ENCODE measurements around the gene SLC36A1. TPM values are rescaled to one million over a fixed set of nuclear protein-coding genes. Genes with fewer than 3 reads are reported as not detected.

SLC36A1 gene
- total and polyA plus RNA-seq, 2 of the 8 experiments (the other 6 are each of a cell fraction or from before 2014, with no cell fraction given): 6.6 to 9.6 TPM

DNA sequence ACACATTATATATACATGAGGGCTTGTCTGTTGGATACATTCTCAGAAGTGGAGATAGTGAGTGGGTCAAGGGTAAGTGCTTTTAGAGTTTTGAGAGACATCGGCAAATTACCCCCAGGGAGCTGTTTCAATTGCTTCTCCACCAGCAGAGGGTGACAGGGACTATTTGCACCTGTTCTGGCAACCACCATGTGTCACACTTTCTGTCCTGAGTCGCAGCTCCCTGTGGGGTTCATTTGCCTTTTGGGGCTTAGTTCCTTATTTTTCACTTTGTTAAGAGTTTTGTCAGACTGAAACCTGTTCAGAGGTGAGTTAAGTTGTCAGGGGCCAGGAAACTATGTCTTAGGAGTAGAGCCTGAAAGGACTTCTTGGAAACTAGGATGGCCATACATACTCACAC, 20.1 kb upstream of the SLC36A1 start:
- Histone ChIP-seq H3K18ac (ENCODE audit: extremely low read depth, low read length) (no peak overlapping the region; the same call in 1 of the 2 replicates), H4K91ac (replicated peaks; ENCODE audit: insufficient read length, low read length) (no peak overlapping the region), H2AK5ac (ENCODE audit: low read depth, low read length) (no peak overlapping the region), H2BK120ac (replicated peaks; ENCODE audit: low read depth, low read length) (no peak overlapping the region), H2BK5ac (ENCODE audit: low read depth, low read length) (no peak overlapping the region), H2BK12ac (ENCODE audit: low read depth, low read length) (no peak overlapping the region), H2BK20ac (ENCODE audit: low read length) (peak overlapping the region; percentile 72; the same call in 1 of the 2 replicates), H2BK15ac (ENCODE audit: low read length) (no peak overlapping the region), H3K56ac (replicated peaks; ENCODE audit: insufficient read length, low read depth, low read length) (no peak overlapping the region), H3K4me2 (ENCODE audit: insufficient read depth in 1 of 2, low read depth in 2 of 2, low read length in 2 of 2) (no peak overlapping the region), H3K4ac (replicated peaks; ENCODE audit: insufficient read length, low read depth, low read length) (no peak overlapping the region), H3K79me2 (ENCODE audit: control insufficient read depth in 1 of 2, insufficient read depth in 2 of 2, low read length in 2 of 2) (no peaks in the 10 kb centered on the region), H3K27ac (ENCODE audit: low read depth, low read length) (no peak overlapping the region), H3K79me1 (ENCODE audit: low read depth, low read length) (no peaks in the 10 kb centered on the region), H3K23ac (ENCODE audit: insufficient read length) (no peak overlapping the region), H3K9ac (replicated peaks in 1 of 4; ENCODE audit: extremely low read depth in 1 of 4, low read depth in 3 of 4, low read length in 3 of 4) (no peak overlapping the region), H3K23me2 (ENCODE audit: low read depth, low read length) (peaks cover 2% of the 10 kb centered on the region), H4K20me1 (replicated peaks in 1 of 2; ENCODE audit: control insufficient read depth in 1 of 2, insufficient read depth in 2 of 2, low read length in 2 of 2) (no peaks in the 10 kb centered on the region), H3K27me3 (replicated peaks in 1 of 4; ENCODE audit: control insufficient read depth in 3 of 4, extremely low read depth in 1 of 4, insufficient read depth in 3 of 4, low read length in 3 of 4) (no peaks in the 10 kb centered on the region), H3K4me3 (ENCODE audit: extremely low read depth in 1 of 4, insufficient read depth in 2 of 4, low read depth in 3 of 4, low read length in 4 of 4) (no peak overlapping the region), H3K4me1 (replicated peaks in 1 of 4; ENCODE audit: control insufficient read depth in 3 of 4, insufficient read depth in 4 of 4, low read length in 3 of 4) (peaks cover 2 to 5% (median 3%) of the 10 kb centered on the region in 4 experiments; a peak in 6 of 7 replicates), H2AFZ (ENCODE audit: low read length) (no peak overlapping the region), H3K36me3 (ENCODE audit: control insufficient read depth in 2 of 4, insufficient read depth in 4 of 4, low read length in 3 of 4) (no peaks in the 10 kb centered on the region), H4K8ac (ENCODE audit: extremely low read depth, insufficient read depth, low read length) (no peak overlapping the region), H3K14ac (ENCODE audit: insufficient read length) (no peak overlapping the region), H3K9me3 (ENCODE audit: insufficient read depth in 2 of 2, low read depth in 1 of 2, low read length in 1 of 2) (no peaks in the 10 kb centered on the region), H4K5ac (ENCODE audit: insufficient read length, low read depth, low read length) (no peak overlapping the region)
- POLR2A ChIA-PET (ENCODE audit: partially characterized antibody): no interaction called here
- WGBS, 2 experiments (ENCODE audit: extremely low coverage in 1 of 2, insufficient coverage in 1 of 2, insufficient read length in 1 of 2, insufficient replicate concordance in 2 of 2, low coverage in 1 of 2, low lambda C conversion rate in 2 of 2, missing lambda C conversion rate in 1 of 2): 93% methylated on average over 2 of the region's 2 CpGs; no CpG with 5 or more reads in 1 of the 2 experiments
- FAIRE-seq: no peak
- DNase-seq (ENCODE audit: low read depth in 1 of 2, low spot score in 2 of 2): no peak
- TF ChIP-seq, protein P1, sequence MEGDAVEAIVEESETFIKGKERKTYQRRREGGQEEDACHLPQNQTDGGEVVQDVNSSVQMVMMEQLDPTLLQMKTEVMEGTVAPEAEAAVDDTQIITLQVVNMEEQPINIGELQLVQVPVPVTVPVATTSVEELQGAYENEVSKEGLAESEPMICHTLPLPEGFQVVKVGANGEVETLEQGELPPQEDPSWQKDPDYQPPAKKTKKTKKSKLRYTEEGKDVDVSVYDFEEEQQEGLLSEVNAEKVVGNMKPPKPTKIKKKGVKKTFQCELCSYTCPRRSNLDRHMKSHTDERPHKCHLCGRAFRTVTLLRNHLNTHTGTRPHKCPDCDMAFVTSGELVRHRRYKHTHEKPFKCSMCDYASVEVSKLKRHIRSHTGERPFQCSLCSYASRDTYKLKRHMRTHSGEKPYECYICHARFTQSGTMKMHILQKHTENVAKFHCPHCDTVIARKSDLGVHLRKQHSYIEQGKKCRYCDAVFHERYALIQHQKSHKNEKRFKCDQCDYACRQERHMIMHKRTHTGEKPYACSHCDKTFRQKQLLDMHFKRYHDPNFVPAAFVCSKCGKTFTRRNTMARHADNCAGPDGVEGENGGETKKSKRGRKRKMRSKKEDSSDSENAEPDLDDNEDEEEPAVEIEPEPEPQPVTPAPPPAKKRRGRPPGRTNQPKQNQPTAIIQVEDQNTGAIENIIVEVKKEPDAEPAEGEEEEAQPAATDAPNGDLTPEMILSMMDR (IDR thresholded peaks at IDR 0.05; ENCODE audit: control extremely low read depth in 1 of 3, insufficient read depth in 1 of 3, low read depth in 1 of 3, low read length in 3 of 3): peak; percentile 7 to 12 (median 12); a peak in 2 of 4 replicates
- TF ChIP-seq MAFK (IDR thresholded peaks at IDR 0.05; ENCODE audit: low read depth, low read length): no peak
- no peak for TF ChIP-seq JUN (IDR thresholded peaks at IDR 0.05; ENCODE audit: low read depth, low read length)
- CTCF ChIA-PET (ENCODE audit: partially characterized antibody): interaction anchor here (0.8 to 2.0 kb wide), 9 partner anchors 8 to 262 kb away, joined by 3 to 10 read pairs (median 5); partner anchors contain the start of gene SLC36A1
